HG02981 (cell line): ENCODE measurements around the gene SH3RF1.
"Not testable (repeated sequence)": the region's sequence is repeated elsewhere in the genome, so short reads cannot be mapped to it uniquely, and the experiment has no call there.

Source experiments
- ATAC-seq: cut with Tn5 transposase; IDR thresholded peaks from one replicate; pipeline ENCODE4 v1.9.1; 2021; ENCODE audit warnings: mild to moderate bottlenecking, moderate library complexity; ENCODE audit not compliant: unreplicated experiment

The SH3RF1 gene

DNA sequence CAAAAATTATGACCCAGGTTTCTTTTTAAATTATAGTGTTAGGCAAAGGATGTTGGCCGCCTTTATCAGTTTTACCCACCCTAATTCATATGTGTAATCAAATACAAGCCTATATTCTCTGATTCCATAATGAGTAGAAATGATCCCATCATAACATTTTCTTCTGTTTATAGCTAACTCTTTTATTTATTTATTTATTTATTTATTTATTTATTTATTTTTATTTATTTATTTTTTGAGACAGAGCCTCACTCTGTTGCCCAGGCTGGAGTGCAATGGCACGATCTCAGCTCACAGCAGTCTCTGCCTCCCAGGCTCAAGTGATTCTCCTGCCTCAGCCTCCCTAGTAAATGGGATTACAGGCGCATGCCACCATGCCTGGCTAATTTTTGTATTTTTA, 7.1 kb upstream of the SH3RF1 start:
- ATAC-seq, result not testable (repeated sequence)

DNA sequence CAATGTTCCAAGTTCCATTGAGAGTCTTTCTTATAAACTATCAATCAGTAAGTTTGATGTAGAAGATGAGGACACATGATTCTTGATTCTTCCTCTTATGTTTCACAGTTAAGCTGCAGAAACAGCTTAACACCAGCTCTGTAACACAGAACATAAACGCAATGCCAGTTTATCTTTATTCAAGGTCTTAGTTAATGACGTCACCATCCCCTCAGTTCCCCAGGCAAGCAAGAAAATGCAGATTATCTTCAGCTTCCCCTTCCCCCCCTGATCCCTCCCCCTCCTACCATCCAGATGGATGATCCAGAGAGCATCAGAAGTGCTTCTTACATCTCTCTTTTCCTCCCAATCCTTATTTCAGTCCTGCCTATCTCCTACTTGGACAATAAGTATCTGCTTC, 4.4 kb upstream of the SH3RF1 start:
- ATAC-seq, result no peak

DNA sequence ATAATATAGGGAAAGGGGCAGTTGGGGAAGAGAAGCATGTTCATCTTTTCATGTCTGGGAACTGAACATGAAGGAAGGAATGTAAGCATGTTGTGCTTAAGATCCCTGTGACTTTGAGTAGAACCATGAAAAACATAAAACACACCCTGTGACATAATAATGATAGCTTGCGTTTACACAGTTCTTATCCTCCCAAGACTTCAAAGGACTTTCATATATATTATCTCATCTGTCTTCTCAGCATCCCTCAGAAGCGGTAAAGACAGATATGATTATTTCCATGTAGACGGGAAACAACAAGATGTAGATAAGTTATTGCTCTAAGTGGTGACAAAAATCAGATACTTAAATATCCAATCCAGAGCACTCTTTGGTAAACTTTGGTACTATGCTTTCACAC, 3.3 kb upstream of the SH3RF1 start:
- ATAC-seq, result no peak

DNA sequence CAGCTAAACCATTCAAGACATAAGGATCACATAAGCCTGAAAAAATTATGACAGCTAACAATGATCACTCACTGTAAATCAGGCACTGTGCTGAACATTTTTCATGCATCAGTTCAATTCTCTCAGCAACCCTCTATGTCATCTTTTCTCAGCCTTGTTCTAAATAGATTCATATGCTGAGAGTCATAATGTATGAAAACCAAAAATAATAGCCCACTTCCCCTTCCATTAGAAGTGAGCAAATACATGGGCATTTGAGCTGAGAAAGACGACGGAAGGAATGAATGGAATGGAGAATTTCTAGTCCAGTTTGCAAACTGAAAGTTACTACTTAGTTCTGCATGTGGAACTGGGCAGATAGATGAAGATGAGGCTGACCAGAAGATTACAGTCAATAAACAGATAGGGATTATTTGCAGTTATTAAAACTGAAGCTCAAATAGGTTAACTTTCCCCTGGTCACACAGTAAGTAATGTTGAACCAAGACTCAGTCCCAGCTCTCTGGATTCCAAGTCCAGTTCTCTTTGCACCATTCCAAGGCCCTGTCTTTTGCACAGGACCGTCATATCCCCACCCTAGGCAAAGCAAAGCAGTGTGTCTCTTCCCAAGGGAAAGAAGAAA, 1.6 kb upstream of the SH3RF1 start:
- ATAC-seq, result peak; percentile 19

DNA sequence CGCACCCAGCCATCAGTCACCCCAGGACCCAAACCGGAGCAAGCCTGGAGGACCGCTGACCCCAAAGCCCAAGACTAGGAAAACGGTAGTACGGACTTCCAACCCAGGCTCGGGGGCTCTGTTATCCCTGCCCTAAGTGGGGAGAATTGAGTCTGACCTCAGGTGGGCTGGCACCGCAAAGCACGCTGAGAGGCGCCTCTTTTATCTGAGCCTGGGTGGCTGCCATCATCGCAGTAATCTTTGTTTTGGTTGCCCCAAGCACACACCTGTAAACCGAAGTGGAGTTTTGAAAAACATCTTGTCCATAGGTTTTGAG, 894 bp upstream of the SH3RF1 start:
- no peak for ATAC-seq

DNA sequence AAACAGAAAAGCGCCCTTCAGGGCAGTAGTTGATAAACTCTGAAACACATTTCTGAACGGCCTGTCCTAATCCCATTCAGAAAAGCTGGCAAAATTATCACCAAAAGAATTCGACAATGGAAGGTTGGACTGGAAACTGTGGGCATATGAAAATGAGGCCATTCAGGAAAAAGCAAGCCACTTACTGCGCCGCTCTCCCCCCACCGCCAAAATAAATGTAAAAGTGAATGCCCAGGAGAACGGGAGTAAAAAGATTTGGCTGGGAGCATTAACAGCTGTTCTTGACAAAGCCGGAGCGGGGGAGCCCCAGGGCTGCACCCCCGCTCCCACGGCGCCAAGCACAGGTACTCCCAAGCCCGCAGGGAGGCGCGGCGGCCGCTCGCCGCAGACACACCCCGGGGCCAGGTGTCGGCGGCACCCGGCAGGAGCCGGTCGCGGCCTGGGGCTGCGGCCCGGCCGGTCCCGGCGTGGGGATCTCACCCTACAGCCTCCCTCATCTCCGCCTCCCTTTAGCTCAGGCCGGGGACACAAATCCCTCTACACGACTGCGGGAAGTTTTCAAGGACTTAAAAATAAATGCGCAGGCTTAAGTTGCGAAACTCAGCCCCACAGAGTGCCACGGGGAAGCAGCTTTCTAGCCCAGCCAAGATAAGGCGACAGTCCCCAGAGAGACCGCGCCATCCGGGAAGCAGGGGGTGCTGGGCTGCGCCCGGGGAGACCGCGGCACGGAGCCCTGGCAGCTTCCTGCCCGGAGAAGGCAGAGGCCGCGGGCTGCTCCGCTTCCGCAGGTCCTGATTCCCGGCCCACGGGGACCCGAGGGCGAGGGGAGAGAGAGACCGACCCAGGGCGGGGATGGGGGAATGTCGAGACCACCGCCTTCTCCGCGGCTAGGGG, 593 bp downstream of the SH3RF1 start:
- ATAC-seq, result peak; percentile 45

DNA sequence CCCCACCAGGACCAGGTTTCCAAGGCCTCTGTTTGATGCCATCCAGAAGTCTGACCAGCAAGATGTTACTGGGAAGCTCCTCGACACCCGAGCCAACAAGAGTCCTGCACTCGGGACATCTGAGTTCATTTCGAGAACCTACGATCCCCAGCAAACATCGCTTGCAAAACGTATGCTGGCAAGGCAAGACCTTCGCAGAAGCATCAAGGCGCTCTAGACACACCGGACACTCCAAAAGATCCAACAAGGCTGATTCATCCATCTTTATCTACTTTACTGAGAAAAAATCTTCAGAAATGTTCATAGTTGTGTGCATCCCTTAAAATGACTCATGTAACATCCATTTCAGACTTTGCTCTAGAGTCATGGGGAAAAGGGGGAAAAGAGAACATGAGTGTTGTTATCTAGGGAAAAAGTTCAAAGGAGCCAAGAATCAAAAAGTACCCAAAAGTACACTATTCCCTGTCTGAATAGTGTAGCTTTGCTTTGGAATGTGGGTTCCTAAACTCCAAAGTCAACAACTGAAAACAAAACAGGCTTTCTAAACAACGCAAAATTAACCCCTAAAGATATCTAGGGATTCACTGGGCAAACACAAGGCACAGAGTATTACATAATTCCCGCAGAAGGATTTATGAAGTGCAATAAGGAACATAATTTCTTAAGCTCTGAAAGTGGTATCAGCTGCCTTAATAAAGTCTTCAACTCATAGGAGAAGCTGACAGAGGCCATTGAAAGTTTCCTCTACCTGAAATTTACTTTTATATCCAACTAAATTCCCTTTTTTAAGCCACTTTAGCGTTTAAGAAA, 1.6 kb downstream of the SH3RF1 start:
- ATAC-seq, result no peak

DNA sequence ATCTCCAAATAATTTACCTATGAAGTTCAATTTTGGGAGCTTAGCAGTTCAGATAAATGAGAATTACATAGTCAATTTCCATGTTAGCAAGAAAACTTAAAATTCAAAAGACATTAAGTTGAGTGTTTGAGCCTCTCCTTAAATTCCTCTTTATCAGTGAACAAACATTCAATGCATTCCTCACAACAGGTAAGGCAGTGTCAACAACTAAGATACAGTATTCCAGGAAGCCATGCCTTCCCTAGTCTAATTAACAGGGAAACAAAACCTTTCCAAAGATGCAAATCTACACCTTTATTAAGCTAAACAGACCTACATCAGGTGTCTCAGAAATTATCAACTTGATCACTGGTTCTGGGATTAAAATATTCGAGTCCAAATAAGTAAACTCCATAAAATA, 3.7 kb downstream of the SH3RF1 start:
- no peak for ATAC-seq

DNA sequence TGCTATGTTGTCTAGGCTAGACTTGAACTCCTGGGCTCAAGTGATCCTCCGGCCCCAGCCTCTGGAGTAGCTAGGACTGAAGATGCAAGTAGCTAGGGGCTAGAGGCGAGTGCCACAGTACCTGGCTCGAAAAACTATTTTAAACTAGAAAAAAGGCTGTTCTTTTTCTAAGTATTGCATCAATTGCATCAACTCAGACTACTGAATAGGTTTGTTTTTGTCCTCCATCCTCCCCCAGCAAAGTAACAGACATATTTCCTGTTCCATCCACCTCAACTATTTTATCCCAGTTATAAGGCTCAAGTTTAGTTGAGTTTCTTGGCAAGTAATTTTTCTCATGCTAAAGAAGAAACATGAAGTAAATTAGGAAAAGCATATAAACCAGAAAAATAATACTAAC, 4.1 kb downstream of the SH3RF1 start:
- ATAC-seq, result no peak

DNA sequence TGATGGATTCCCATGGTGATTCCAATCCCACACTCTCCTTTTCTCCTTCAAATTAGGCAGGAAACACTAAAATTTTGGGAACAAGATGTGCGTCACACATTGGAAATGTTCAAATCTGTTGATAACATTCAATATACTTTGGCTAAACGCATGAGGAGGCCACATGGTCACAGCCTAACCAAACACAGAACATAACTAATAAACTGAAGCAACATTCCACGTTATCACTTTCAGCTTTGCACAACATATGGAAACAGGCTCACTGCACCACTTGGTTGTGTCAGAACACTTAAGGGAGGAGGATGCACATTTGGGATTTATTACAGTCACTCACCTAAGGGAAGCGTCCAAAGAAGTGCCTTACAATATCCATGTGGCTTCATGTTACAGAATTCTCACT, 4.7 kb downstream of the SH3RF1 start:
- ATAC-seq, result no peak

DNA sequence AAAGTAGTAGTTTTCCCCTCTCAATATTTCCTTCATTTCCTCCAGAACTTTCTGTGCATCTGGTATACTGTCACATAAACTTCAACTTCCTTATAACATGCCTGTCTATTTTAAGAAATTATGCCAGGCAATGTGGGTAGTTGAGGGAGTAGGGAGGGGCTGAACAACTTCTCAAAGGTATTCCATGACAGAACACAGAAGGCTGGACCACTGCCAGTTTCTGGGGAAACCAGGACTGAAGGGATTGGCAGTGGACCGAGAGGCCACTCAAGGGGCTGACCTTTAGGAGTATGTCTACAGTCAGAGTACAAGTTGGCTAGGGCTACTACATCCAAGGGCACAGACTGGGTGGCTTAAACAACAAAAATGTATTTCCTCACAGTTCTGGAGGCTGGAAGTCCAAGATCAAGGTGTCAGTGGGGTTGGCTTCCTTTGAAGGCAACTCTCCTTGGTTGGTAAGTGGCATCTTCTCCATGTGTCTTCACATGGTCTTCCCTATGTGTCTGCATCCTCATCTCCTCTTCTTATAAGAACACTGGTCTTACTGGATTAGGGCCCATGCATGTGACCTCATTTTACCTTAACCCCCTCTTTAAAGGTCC, 6.9 kb downstream of the SH3RF1 start:
- no peak for ATAC-seq

DNA sequence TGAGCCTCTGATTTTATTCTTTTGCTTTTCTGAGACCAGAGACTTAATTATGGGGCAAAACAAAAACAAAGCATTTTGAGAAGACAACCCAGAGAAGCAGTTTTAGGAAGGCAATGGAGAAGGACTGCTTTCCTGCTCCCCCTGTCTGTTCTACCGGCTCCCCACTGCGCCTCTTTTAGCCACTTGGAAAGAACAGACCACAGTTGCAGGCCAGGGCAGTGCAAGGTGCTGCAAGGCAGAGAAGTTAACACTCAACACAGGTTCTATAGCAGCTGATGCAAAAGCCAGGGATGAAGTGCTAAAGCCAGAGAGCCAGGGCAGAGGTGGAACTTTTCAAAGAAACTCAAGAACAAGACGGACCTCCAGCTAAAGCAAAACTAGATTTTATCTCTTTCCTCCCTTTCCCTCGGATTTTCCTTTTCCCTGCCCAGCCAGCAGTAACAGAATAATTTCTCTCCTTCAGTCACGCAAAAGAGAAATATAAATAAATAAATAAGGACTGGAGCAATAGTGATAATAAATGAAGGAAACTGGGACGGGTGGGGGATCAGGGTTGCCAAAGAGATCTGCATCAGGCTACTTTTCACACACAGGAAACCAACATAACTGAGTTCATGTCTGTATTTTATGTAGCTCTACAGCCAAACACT, 10.4 kb downstream of the SH3RF1 start:
- no peak for ATAC-seq

DNA sequence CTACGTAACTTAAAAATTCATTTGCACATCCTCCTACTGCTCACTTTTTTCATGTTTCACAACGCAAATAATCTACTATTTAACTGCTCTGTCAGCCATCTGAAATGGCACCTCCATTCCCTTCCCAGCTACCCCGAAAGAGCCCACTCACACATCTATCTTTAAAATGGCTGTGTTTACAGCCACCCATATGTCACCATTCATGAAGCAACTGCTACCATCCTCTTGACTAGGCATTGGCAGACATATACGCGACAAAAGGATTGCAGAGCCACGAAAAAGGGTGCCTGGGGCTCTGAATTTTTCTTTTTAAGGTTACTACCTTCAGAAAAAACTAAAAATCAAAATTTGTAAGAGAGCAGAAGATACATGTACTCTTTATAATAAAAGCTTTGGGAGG, 11.5 kb downstream of the SH3RF1 start:
- ATAC-seq, result no peak

DNA sequence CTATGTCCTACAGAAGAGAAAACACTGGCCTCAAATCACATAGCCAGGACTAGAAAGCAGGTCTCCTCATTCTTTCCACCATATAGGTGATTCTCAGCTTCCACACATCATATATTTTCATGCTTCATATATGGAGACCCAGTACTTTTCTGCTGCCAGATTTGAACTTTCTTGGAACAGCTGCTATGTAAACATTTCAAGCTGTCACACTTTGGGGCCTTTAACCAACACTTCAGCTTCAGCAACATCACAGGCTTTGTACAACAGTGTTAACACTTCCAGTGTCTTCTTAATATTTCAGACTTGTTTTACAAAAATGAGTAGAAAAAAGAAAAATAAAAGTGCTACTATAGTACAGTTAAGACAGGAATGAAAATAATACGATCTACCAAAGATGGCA, 12.6 kb downstream of the SH3RF1 start:
- no peak for ATAC-seq

DNA sequence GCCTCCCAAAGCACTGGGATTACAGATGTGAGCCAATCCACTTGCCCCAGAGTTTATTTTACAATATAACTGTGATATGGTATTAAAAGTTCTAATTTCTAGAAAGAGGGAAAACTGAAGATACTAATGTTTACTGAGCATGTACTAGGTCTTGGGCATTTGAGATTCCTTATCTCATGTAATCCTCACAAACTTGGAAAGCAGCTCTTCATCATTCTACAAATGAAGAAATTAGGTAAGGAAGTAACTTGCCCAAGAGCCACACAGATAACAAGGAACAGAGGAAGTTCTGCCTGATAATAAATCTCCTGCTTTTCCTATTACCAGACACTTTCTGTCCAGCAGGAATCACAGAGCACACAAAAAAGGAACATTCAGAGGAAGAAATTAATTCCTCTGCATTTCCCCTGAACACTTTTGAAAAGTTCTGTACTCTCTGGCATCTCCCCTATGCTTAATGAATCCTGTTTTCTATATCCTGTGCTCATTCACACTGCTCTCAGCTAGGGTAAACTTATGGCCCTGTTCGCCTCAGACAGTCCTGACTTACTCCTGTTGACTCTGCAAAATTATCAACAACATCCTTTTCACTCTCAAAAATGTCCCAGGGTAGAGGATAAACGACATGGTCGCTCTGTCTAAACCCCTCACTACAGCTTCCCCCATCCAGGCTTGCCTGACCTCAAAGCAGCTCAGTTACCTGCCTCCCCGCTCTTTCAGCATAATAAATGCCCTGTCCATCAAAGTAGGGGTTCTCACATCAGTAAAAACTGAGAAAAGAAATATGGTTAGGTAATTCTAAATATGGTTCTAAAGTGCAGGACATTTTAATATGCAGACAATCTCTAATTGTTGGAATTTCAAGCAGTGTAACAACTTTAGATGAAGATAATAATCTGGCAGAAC, 13.6 kb downstream of the SH3RF1 start:
- no peak for ATAC-seq

DNA sequence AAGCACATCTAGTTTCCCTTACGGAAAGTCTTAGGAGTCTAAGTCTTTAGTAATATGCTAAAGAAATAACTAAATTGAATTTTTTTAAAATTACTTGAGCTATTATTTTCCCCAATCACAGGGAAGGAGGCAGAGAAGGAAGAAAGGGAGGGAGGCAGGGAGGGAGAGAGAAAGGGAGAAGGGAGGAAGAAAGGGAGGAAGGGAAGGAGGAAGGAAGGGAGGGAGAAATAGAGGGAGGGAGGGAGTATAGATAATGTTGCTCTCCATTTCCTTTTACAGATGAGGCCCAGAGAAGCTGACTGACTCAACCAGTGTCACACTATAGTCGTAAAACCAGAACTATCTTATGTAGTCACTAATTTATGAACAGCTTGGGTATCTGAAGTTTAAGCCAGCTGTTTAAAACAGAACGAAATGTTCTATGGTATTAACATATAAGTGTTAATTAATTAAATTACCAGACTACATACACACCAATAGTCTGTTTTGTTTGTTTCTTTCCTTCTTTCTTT, 14.6 kb downstream of the SH3RF1 start:
- ATAC-seq, result no peak

DNA sequence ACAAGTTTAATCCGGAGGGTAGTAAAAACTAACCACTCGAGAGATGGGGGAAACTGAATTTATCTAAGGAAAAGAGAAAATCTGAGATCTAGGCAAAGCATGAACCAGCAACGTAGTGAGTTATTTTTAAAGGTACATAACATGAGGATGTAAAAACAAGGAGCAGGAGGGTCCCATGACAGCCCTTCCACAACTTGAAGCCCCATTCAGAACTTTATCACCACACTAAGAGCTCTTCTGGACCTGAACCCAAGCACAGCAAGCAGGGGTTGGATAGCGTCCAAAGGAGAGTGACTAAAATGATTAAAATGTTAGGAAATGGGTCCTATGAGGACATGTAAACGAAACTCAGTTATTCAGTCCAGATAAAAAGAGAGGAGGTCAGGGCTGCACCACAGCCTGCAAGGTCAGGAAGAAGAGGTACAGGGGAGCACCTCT, 16.2 kb downstream of the SH3RF1 start:
- ATAC-seq, result no peak

DNA sequence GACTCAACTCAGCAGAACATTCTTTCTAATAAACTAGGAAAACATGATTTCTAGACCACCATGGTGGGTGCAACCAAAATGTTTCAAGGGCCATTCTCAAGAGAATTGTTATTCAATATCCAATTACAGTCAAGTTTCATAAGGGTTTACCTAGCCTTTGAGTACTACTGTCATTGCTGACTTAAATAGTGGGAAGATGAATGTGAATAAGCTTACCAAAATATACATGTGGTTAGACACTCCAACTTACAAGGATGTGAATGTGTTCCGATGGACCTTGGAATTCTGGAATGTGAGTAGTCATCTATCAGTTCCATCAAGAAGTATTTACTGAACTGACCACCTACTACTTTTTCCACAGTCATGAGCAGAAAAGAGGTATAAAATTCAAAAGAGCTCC, 16.9 kb downstream of the SH3RF1 start:
- no peak for ATAC-seq

DNA sequence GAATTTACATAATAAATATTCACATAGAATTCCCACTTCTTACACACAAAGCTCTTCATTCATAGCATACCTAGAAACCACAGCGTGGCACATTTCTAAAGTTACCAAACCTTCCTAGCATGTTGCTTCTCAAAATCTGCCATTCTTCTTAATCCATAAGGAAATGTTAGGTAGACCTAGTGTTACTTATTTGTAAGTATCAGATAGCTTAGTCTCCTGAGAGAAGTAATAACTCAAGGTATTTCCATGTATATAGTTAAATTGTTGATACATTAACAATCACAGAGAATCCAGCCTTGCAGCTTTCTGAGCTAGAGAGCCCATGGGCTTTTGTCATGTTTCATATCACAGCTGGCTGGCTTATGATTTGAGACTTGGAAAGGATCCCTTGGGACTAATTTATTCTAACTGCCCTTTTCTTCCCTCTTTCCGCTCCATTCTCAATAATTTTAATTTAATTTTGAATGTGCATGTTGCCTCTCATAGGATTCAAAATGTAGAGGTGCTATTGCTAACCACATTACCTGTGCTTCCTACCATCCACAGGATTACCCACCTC, 17.6 kb downstream of the SH3RF1 start:
- ATAC-seq, result no peak
